SK-N-SH treated with all-trans-retinoic acid at 6 μM for 48 hours (cell line): ENCODE data around the gene TMEM235.

Experiments used
- ATAC-seq: fragments of 200-7000 bp; cut with Tn5 transposase; 3 replicates; pipeline ENCODE4 v1.9.1; 2020; ENCODE audit warnings: mild to moderate bottlenecking, moderate library complexity
- ARNTL ChIP-seq: fragments of 450-650 bp; formaldehyde crosslinking; IDR thresholded peaks from 2 replicates; pipeline ENCODE4 v1.5.0; 2020; ENCODE audit warnings: low read depth, mild to moderate bottlenecking, moderate library complexity, borderline replicate concordance
- BACH2 ChIP-seq: fragments of 250-450 bp; sonication (Bioruptor Pico); IDR thresholded peaks from 2 replicates; pipeline ENCODE4 v1.9.0; 2021; ENCODE audit warnings: mild to moderate bottlenecking, borderline replicate concordance
- CREB5 ChIP-seq: fragments of 250-450 bp; sonication (Bioruptor Pico); IDR thresholded peaks from 2 replicates; pipeline ENCODE4 v1.5.1; 2020; ENCODE audit warnings: low read depth, mild to moderate bottlenecking, moderate library complexity
- CSDC2 ChIP-seq: fragments of 250-450 bp; sonication (Bioruptor Pico); IDR thresholded peaks from 2 replicates; pipeline ENCODE4 v1.5.0; 2020; ENCODE audit warnings: mild to moderate bottlenecking, moderate library complexity
- CSRNP3 ChIP-seq: fragments of 250-450 bp; sonication (Bioruptor Pico); IDR thresholded peaks from 2 replicates; pipeline ENCODE4 v1.5.1; 2021; ENCODE audit warnings: mild to moderate bottlenecking, moderate library complexity
- ESRRG ChIP-seq: fragments of 250-450 bp; sonication (Bioruptor Pico); IDR thresholded peaks from 2 replicates; pipeline ENCODE4 v1.6.1; 2021; ENCODE audit warnings: mild to moderate bottlenecking
- GLIS3 ChIP-seq: fragments of 250-450 bp; sonication (Bioruptor Pico); IDR thresholded peaks from 2 replicates; pipeline ENCODE4 v1.5.0; 2020; ENCODE audit warnings: mild to moderate bottlenecking, moderate library complexity
- ISL1 ChIP-seq: fragments of 250-450 bp; sonication (Bioruptor Pico); IDR thresholded peaks from 2 replicates; pipeline ENCODE4 v2.1.2; 2022; ENCODE audit warnings: mild to moderate bottlenecking, moderate library complexity
- OSR1 ChIP-seq: fragments of 250-450 bp; sonication (Bioruptor Pico); IDR thresholded peaks from 2 replicates; pipeline ENCODE4 v1.8.0; 2022; ENCODE audit warnings: moderate library complexity, mild to moderate bottlenecking, inconsistent platforms
- PATZ1 ChIP-seq: fragments of 250-450 bp; sonication (Bioruptor Pico); IDR thresholded peaks from 2 replicates; pipeline ENCODE4 v1.8.0; 2020; ENCODE audit warnings: mild to moderate bottlenecking, moderate library complexity, borderline replicate concordance
- PPARA ChIP-seq: fragments of 250-450 bp; sonication (Bioruptor Pico); IDR thresholded peaks from 2 replicates; pipeline ENCODE4 v1.5.0; 2020; ENCODE audit warnings: mild to moderate bottlenecking, borderline replicate concordance
- RARB ChIP-seq: fragments of 250-450 bp; sonication (Bioruptor Pico); IDR thresholded peaks from 2 replicates; pipeline ENCODE4 v1.8.0; 2021; ENCODE audit warnings: mild to moderate bottlenecking, moderate library complexity
- SNAI2 ChIP-seq: fragments of 250-450 bp; sonication (Bioruptor Pico); IDR thresholded peaks from 2 replicates; pipeline ENCODE4 v1.5.0; 2020; ENCODE audit warnings: mild to moderate bottlenecking, moderate library complexity
- TCF4 ChIP-seq: fragments of 250-450 bp; sonication (Bioruptor Pico); IDR thresholded peaks from 2 replicates; pipeline ENCODE4 v1.8.0; 2021; ENCODE audit warnings: mild to moderate bottlenecking, moderate library complexity, borderline replicate concordance
- TOX ChIP-seq: fragments of 250-450 bp; sonication (Bioruptor Pico); IDR thresholded peaks from 2 replicates; pipeline ENCODE4 v1.8.0; 2021; ENCODE audit warnings: mild to moderate bottlenecking, moderate library complexity, borderline replicate concordance
- TSHZ2 ChIP-seq: fragments of 250-450 bp; sonication (Bioruptor Pico); IDR thresholded peaks from 2 replicates; pipeline ENCODE4 v1.5.0; 2020; ENCODE audit warnings: mild to moderate bottlenecking, moderate library complexity
- ZC3H10 ChIP-seq: fragments of 250-450 bp; sonication (Bioruptor Pico); IDR thresholded peaks from 2 replicates; pipeline ENCODE4 v1.5.1; 2021; ENCODE audit warnings: mild to moderate bottlenecking, moderate library complexity
- ZFP3 ChIP-seq: fragments of 250-450 bp; sonication (Bioruptor Pico); IDR thresholded peaks from 2 replicates; pipeline ENCODE4 v1.5.0; 2020; ENCODE audit warnings: mild to moderate bottlenecking, moderate library complexity
- ZFP30 ChIP-seq: fragments of 450-650 bp; formaldehyde crosslinking; IDR thresholded peaks from 2 replicates; pipeline ENCODE4 v1.5.0; 2022; ENCODE audit warnings: mild to moderate bottlenecking, moderate library complexity
- ZNF565 ChIP-seq: fragments of 450-650 bp; formaldehyde crosslinking; conservative IDR thresholded peaks from 2 replicates; pipeline ENCODE4 v1.5.0; 2020; ENCODE audit warnings: low read depth, mild to moderate bottlenecking, moderate library complexity
- ZNF70 ChIP-seq: fragments of 450-650 bp; formaldehyde crosslinking; IDR thresholded peaks from 2 replicates; pipeline ENCODE4 v1.5.0; 2020; ENCODE audit warnings: mild to moderate bottlenecking, moderate library complexity
- ZNF8 ChIP-seq: fragments of 450-650 bp; formaldehyde crosslinking; IDR thresholded peaks from 2 replicates; pipeline ENCODE4 v1.5.0; 2020; ENCODE audit warnings: mild to moderate bottlenecking, moderate library complexity

Gene TMEM235

GRCh38 chr17:78182504-78182903, 48.9 kb upstream of the TMEM235 start (continued):
- TF ChIP-seq TSHZ2, result no peak
- TF ChIP-seq SNAI2 (CRISPR knock-in tag), result no peak
- no peak for TF ChIP-seq GLIS3 (CRISPR knock-in tag)
- TF ChIP-seq PPARA (CRISPR knock-in tag), result no peak
- no peak for TF ChIP-seq ZFP30 (CRISPR knock-in tag)
- TF ChIP-seq ARNTL, result no peak
- TF ChIP-seq ZNF70 (CRISPR knock-in tag), result no peak
- no peak for TF ChIP-seq OSR1 (CRISPR knock-in tag)
- TF ChIP-seq ISL1 (CRISPR knock-in tag), result no peak

- ATAC-seq, result no peak
- TF ChIP-seq TCF4 (CRISPR knock-in tag) (no peak), ZFP30 (CRISPR knock-in tag) (no peak), GLIS3 (CRISPR knock-in tag) (no peak), CSRNP3 (CRISPR knock-in tag) (no peak), ZNF8 (CRISPR knock-in tag) (no peak), ZFP3 (CRISPR knock-in tag) (no peak), ARNTL (no peak), CREB5 (CRISPR knock-in tag) (no peak), RARB (CRISPR knock-in tag) (no peak), SNAI2 (CRISPR knock-in tag) (no peak)
These were observed 47.5 kb upstream of the TMEM235 start for GRCh38 chr17:78183916-78184315.

- TF ChIP-seq RARB (CRISPR knock-in tag) (no peak), CSDC2 (CRISPR knock-in tag) (no peak), PATZ1 (no peak), ZFP30 (CRISPR knock-in tag) (no peak), ESRRG (CRISPR knock-in tag) (no peak), TOX (no peak), ZNF70 (CRISPR knock-in tag) (no peak), ZC3H10 (CRISPR knock-in tag) (no peak), BACH2 (CRISPR knock-in tag) (no peak), TCF4 (CRISPR knock-in tag) (no peak), CSRNP3 (CRISPR knock-in tag) (no peak), ZFP3 (CRISPR knock-in tag) (no peak), ZNF565 (CRISPR knock-in tag) (no peak), OSR1 (CRISPR knock-in tag) (no peak), ZNF8 (CRISPR knock-in tag) (no peak), GLIS3 (CRISPR knock-in tag) (no peak), TSHZ2 (no peak)
- TF ChIP-seq, all 23 proteins: peak for 0
These were observed 47.1 kb upstream of the TMEM235 start for GRCh38 chr17:78184351-78184750.

More at GRCh38 chr17:78184351-78184750, 47.1 kb upstream of the TMEM235 start:
- no peak for ATAC-seq
